Ramos (cell line): ENCODE data around the gene SOCS1.

Experiments
- in situ Hi-C: fragments of 300-500 bp; cut with MboI; formaldehyde crosslinking; loops from one replicate; pipeline ENCODE4 v1.14.3; 2022; ENCODE audit warnings: low sequenced_read_pairs; ENCODE audit not compliant: unreplicated experiment

Gene SOCS1

GRCh38 chr16:11250091-11250785, 5.8 kb downstream of the SOCS1 start:
- in situ Hi-C loops = no loop called here

- in situ Hi-C loops = no loop called here
Observed at GRCh38 chr16:11249233-11250061, 6.6 kb downstream of the SOCS1 start.

- in situ Hi-C loops = no loop called here
Observed at GRCh38 chr16:11248133-11248532, 7.9 kb downstream of the SOCS1 start.

GRCh38 chr16:11245988-11246387, 10.0 kb downstream of the SOCS1 start:
- in situ Hi-C loops = no loop called here

- in situ Hi-C loops = no loop called here
Observed at GRCh38 chr16:11245222-11245737, 10.7 kb downstream of the SOCS1 start.

GRCh38 chr16:11242658-11243057, 13.3 kb downstream of the SOCS1 start:
- in situ Hi-C loops = no loop called here

DNA sequence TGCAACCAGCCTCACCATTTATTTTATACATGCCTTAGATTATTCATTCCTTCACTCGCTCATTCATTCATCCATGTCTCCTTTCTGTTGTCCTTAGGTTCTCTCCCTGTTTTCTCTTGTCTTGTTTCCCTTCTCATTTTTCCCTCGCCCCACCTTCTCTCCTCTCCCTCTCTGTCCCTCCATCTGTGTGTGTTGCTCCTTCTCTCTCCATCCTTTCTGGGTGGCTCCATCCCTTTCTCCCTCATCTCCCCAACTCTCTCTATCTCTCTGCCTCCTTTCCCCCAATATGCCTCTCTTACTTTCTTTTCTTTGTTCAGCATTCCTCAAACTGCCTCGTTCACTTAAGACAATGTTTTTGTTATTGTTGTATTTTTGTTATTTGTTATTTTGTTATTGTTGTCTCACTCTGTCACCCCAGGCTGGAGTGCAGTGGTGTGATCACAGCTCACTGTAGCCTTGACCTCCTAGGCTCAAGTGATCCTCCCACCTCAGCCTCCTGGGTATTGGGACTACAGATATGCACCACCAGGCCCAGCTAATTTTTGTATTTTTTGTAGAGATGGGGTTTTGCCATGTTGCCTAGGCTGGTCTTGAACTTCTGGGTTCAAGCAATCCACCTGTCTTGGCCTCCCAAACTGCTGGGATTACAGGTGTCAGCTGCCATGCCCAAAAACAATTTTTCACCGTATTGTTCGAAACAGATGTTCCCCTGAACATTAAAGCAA, 14.4 kb downstream of the SOCS1 start:
- in situ Hi-C loops = no loop called here

DNA sequence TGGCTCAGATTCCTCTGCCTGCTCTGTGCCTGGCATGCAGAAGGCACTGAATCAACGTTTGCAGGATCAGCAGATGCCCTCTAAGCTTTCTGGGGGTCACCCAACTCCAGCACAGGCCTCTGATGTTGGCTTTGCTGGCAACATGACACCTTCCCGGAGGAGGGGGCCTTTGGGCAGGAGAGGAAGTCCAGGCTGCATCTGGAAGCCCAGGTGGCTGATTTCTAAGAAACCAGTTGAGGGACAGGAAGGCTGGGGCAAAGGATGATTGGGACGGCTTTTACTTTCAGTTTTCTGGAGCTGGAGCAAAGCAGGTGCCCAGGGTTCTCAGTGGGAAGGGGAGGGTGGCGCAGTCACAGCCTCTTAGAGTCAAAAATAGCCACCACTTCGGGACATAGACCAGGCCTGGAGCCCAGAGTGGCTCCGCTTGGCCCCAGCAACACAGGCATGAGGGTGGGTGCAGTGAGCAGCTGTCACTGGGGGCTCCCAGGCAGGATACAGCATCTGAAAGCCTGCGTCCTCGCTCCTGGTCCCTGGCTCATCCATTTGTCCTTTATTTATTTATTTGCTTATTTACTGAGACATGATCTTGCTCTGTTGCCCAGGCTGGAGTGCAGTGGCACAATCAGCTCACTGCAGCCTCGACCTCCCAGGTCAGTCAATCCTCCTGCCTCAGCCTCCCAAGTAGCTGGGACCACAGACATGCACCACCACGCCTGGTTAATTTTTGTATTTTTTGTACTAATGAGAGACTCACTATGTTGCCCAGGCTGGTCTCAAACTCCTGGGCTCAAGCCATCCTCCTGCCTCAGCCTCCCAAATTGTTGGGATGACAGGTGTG, 15.1 kb downstream of the SOCS1 start:
- in situ Hi-C loops = no loop called here

- in situ Hi-C loops = no loop called here
Observed at GRCh38 chr16:11239644-11240632, 16.1 kb downstream of the SOCS1 start.

GRCh38 chr16:11238272-11239202, 17.5 kb downstream of the SOCS1 start:
- in situ Hi-C loops = no loop called here

DNA sequence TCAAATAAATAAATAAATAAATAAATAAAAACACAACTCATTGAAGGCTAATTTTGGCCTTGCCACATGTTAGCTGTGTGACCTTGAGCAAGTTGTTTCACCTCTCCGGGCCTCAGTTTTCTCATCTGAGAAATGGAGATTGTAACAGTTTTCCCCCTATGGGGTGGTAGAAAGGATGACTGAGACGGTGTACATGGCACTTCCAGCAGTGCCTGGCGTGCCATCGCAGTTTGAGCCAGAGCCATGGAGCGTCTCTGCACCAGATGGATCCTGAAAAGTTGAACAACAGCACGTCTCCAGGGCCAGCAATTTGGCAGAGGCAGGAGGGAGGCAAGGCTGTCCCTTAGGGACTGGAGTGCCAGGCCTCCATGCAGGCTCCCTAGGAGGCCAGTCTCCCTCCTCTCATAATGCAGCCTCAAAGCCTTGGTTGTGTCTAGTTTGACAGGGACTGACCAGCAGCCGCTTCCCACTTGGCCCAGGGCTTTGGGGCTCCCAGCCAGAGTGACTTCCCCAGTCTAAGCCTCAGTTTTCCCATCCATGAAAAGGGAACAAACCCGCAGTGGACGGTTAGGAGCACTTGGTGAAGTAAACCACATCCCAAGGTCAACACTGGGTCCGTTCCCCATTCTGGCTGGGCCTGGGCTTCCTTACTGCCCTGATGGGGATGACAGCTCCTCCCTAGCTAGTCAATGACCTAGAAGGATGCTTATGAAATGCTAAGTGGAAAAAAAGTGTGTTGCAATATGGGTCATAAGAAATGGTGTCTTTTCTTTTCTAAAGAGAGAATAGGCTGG, 19.3 kb downstream of the SOCS1 start:
- in situ Hi-C loops = no loop called here

DNA sequence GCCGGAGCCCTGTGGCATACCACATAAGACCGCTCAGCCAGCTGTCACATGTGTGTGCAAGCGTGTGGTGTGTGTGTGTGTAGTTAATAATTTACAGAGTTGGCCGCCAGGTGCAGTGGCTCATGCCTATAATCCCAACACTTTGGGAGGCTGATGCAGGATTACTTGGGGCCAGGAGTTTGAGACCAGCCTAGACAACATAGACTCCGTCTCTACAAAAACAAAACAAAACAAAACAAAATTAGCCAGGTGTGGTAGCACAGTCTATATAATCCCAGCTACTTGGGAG, 20.4 kb downstream of the SOCS1 start:
- in situ Hi-C loops = no loop called here

DNA sequence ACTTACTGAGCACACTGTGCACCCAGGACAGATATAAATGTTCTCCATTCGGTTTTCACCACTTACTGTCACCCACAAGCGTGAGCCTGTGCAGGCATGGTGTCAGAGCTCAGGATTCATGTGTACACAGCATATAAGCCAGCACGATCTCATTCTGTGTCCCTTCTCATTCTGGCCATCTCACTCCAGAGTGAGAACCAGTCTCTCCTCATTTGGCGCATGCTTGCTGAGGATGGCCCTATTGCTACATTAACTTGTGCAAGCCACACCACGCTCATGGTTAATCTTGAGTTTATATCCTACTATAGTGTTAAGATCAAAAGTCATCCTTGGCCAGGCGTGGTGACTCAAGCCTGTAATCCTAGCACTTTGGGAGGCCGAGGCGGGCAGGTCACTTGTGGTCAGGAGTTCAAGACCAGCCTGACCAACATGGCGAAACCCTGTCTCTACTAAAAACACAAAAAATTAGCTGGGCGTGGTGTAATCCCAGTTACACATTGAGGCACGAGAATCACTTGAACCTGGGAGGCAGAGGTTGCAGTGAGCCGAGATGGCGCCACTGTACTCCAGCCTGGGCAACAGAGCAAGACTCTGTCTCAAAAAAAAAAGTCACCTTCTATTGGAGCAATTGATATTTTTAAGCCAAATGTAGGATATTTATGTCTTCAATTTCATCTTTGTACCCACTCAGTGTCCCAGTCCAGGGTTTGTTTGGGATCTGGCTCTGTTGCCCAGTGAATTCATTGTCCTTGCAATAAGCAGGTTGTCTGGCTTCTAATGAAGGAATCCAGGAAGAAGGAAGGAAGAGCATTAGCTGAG, 20.9 kb downstream of the SOCS1 start:
- in situ Hi-C loops = no loop called here

GRCh38 chr16:11233727-11234376, 22.2 kb downstream of the SOCS1 start:
- in situ Hi-C loops = no loop called here

- in situ Hi-C loops = no loop called here
Observed at GRCh38 chr16:11232852-11233726, 22.9 kb downstream of the SOCS1 start.
